AG09309 (cell line): ENCODE measurements around the gene ASB17.
A peak's percentile ranks its signal among the peaks of the same experiment; 100 is the strongest.
"Not testable (repeated sequence)": the region's sequence is repeated elsewhere in the genome, so short reads cannot be mapped to it uniquely, and the experiment has no call there.

Source experiments
- DNase-seq: peaks from one replicate; pipeline ENCODE4 v3.0.0-alpha.2; 2010; ENCODE audit warnings: low read depth
- H3K4me3 ChIP-seq: 2 replicates; pipeline ENCODE4 v1.5.1; 2011; ENCODE audit warnings: mild to moderate bottlenecking, low read depth, low read length, moderate library complexity; ENCODE audit not compliant: control insufficient read depth
- TF ChIP-seq, protein P1 (sequence below): IDR thresholded peaks from 2 replicates; pipeline ENCODE4 v1.5.1; 2011; ENCODE audit warnings: mild to moderate bottlenecking, low read depth, low read length, inconsistent platforms; ENCODE audit not compliant: insufficient read depth, control insufficient read depth; ENCODE audit errors: missing control alignments

Gene ASB17

GRCh38 chr1:75932304-75932703 is at the start of gene ASB17:
ASB17 (minus strand) TSS chr1:75932404; CDS start chr1:75932291, 113 bp downstream.
- TF ChIP-seq, protein P1, sequence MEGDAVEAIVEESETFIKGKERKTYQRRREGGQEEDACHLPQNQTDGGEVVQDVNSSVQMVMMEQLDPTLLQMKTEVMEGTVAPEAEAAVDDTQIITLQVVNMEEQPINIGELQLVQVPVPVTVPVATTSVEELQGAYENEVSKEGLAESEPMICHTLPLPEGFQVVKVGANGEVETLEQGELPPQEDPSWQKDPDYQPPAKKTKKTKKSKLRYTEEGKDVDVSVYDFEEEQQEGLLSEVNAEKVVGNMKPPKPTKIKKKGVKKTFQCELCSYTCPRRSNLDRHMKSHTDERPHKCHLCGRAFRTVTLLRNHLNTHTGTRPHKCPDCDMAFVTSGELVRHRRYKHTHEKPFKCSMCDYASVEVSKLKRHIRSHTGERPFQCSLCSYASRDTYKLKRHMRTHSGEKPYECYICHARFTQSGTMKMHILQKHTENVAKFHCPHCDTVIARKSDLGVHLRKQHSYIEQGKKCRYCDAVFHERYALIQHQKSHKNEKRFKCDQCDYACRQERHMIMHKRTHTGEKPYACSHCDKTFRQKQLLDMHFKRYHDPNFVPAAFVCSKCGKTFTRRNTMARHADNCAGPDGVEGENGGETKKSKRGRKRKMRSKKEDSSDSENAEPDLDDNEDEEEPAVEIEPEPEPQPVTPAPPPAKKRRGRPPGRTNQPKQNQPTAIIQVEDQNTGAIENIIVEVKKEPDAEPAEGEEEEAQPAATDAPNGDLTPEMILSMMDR = no peak
- DNase-seq = no peak
- no peak within 1 kb of the TSS for H3K4me3 ChIP-seq

- no peak overlapping the region for H3K4me3 ChIP-seq
- TF ChIP-seq, protein P1 = no peak
- no peak for DNase-seq
Observed at GRCh38 chr1:75980972-75981897, 49.0 kb upstream of the ASB17 start.

DNA sequence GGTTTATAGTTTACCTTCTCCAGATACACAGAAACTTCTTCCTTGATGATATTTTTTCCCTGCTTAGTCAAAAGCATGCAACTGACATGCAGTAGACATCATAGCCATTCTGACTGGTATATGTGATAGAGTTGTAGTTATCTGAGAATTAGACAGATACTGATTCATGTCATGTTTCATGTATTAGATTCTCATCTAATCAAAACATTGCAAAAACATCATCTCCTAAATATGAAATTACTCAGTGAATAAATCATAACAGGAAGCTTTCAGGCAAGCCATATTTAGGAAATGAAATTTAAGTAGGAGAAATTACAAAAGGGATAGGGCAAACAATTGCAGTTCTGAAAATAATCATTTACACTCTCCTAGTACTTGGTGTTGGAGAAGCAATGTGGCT is 38.4 kb upstream of the ASB17 start:
- H3K4me3 ChIP-seq = no peak overlapping the region
- no peak for DNase-seq
- TF ChIP-seq, protein P1 = no peak

GRCh38 chr1:75969550-75969949 is 37.3 kb upstream of the ASB17 start:
- no peak for DNase-seq
- TF ChIP-seq, protein P1 = no peak

DNA sequence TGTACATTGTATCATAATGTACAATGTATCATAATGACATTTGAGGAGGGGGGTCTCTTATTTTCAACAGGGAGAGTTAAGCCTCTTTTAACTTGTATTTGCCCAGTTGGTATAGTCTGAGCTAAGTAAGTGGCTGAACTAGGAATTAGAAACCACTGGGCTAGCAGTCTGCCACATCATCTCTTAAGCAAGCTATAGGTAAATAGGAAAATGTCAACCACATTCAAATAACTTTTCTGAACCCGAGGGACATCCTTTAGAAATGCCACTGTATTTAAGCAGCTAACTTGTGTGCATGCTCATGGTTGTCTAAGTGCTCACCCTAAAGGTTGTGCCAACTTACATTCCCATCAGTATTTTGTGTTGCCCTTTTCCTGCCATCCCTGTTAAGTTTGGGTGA is 35.5 kb upstream of the ASB17 start:
- no peak overlapping the region for H3K4me3 ChIP-seq
- TF ChIP-seq, protein P1 = no peak
- DNase-seq = no peak

More at GRCh38 chr1:75969550-75969949, 37.3 kb upstream of the ASB17 start:
- no peak overlapping the region for H3K4me3 ChIP-seq

DNA sequence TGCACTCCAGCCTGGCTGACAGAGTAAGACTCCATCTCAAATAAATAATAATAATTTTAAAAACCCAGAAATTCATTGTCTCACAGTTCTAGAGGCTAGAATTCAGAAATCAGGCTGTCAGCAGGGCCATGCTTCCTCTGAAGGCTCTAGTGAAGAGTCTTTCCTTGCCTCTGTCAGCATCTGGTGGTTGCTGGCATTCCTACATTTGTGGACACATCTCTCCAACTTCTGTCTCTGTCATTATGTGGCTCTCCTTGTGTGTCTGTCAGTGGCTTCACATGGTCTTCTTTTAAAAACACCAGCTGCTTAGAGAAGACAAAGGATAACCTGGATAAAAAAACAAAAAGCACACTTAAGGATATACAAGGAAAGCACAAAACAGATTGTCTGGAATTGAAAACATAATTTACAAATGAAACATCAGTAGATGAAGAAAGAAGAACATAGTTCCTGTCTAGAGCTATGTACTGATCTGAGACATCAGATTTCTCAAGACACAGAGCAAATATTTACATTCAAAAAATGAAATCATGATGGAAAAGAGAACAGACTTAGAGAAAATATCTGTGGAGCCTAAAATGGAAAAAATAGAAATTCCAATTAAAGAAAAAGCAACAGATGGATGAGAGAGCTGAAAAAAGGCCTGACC is 32.7 kb upstream of the ASB17 start:
- no peak overlapping the region for H3K4me3 ChIP-seq
- TF ChIP-seq, protein P1 = no peak
- DNase-seq = no peak

DNA sequence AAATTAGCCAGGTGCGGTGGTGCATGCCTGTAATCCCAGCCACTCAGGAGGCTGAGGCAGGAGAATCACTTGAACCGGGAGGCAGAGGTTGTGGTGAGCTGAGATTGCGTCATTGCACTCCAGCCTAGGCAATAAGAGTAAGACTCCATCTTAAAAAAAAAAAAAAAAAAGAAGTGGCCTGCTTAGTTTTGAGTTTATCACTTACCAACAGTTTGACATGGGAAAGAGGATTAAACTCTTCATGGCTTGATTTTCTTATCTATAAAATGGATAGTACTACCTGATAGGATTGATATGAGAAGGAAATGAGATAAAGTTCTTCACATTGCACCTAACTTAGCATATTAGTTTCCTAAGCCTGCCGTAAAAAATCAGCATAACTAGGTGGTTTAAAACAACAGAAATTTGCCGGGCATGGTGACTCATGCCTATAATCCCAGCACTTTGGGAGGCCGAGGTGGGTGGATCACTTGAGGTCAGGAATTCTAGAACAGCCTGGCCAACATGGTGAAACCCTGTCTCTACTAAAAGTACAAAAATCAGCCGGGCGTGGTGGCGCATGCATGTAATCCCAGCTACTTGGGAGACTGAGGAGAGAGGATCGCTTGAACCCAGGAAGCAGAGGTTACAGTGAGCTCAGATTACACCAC is 32.0 kb upstream of the ASB17 start:
- H3K4me3 ChIP-seq = not testable (repeated sequence)
- DNase-seq = peak; percentile 31
